ENCODE measurements around the gene CD9.

DNA sequence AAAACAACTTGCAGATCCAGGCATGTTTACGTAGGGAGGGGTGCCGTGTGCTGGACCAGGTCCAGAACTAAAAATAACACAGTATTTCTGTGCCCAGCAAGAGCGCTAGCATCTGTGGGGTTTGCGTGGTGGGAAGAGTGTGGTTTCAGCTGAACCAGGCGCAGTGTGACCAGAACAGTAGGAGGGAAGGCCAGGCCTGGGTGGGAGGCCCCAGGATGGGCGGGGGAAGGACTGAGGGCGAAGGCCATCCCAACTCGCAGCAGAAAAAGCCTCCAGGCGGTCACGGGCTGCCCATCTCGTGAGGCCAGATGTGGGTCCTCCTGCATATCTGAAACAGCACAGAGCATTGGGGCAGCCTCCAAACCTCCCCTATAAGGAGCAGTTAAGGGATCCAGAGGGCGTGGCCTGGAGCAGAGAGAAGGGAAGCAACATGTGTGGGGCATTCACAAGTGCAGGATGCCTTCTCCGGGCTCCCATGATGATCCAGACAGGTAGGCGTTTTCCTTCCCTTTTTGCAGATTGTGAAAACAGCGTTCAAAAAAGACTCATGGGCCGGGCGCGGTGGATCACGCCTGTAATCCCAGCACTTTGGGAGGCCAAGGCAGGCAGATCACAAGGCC, 17.8 kb upstream of the CD9 start:
- TF ChIP-seq, protein P1, sequence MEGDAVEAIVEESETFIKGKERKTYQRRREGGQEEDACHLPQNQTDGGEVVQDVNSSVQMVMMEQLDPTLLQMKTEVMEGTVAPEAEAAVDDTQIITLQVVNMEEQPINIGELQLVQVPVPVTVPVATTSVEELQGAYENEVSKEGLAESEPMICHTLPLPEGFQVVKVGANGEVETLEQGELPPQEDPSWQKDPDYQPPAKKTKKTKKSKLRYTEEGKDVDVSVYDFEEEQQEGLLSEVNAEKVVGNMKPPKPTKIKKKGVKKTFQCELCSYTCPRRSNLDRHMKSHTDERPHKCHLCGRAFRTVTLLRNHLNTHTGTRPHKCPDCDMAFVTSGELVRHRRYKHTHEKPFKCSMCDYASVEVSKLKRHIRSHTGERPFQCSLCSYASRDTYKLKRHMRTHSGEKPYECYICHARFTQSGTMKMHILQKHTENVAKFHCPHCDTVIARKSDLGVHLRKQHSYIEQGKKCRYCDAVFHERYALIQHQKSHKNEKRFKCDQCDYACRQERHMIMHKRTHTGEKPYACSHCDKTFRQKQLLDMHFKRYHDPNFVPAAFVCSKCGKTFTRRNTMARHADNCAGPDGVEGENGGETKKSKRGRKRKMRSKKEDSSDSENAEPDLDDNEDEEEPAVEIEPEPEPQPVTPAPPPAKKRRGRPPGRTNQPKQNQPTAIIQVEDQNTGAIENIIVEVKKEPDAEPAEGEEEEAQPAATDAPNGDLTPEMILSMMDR (conservative IDR thresholded peaks at IDR 0.05): no peak
- no peak for TF ChIP-seq ZFX (IDR thresholded peaks at IDR 0.05)
